Urinary bladder (tissue), 4 donors: ENCODE results near the gene JUP. TPM values are rescaled to one million over a fixed set of nuclear protein-coding genes. Genes with fewer than 3 reads are reported as not detected.

Experiments used
- DNase-seq: peaks from one replicate; pipeline ENCODE4 v3.0.0-alpha.2; 2015; ENCODE audit errors: extremely low spot score
- H3K27ac ChIP-seq: one replicate; pipeline ENCODE4 v1.5.1; 2013; ENCODE audit warnings: low read depth, mild to moderate bottlenecking, moderate library complexity
- H3K36me3 ChIP-seq: one replicate; pipeline ENCODE4 v1.6.1; 2013; ENCODE audit warnings: mild to moderate bottlenecking, moderate library complexity; ENCODE audit not compliant: insufficient read depth
- H3K4me1 ChIP-seq: one replicate; pipeline ENCODE4 v1.6.1; 2013; ENCODE audit warnings: mild to moderate bottlenecking, moderate library complexity; ENCODE audit not compliant: insufficient read depth
- H3K4me3 ChIP-seq: one replicate; pipeline ENCODE4 v1.5.1; 2013; ENCODE audit warnings: low read depth, low read length
- WGBS: extraction: QIAGEN DNeasy Blood & Tissue Kit; methylation state at CpG from one replicate; pipeline ENCODE4 v1.1.7; 2013; 5-methylcytosine and 5-hydroxymethylcytosine counted together
- polyA plus RNA-seq: library from polyadenylated mRNA; stranded (reverse); fragments of 200-250 nt; gene quantifications from one replicate; pipeline ENCODE4 v1.2.3, GENCODE V29; 2013
- total RNA-seq: library from RNA; depleted of rRNA; stranded (reverse); fragments of >200 nt; gene quantifications from one replicate; pipeline ENCODE4 v1.2.3, GENCODE V29; 2014
- donor health status: healthy with polysubstance abuse.
- donor health status: healthy.

JUP gene
- total and polyA plus RNA-seq, 2 donors, result 51.4 to 53.8 TPM

GRCh38 chr17:41724476-41725050 lies 61.9 kb downstream of the JUP start:
- DNase-seq, result no peak
- no peaks in the 10 kb centered on the region for H3K36me3 ChIP-seq
- 64% methylated on average over 17 of the region's 17 CpGs for WGBS
- no peak overlapping the region for H3K4me3 ChIP-seq
- no peak overlapping the region for H3K27ac ChIP-seq
- H3K4me1 ChIP-seq, result no peaks in the 10 kb centered on the region

- 75% methylated on average over 12 of the region's 12 CpGs for WGBS
- H3K27ac ChIP-seq, result no peak overlapping the region
- no peak for DNase-seq
- no peaks in the 10 kb centered on the region for H3K4me1 ChIP-seq
- H3K4me3 ChIP-seq, result no peak overlapping the region
- H3K36me3 ChIP-seq, result no peaks in the 10 kb centered on the region
Observed at GRCh38 chr17:41723801-41724475, 62.6 kb downstream of the JUP start.

GRCh38 chr17:41722231-41722630 lies 64.3 kb downstream of the JUP start:
- DNase-seq, result no peak
- no peaks in the 10 kb centered on the region for H3K4me1 ChIP-seq
- no peaks in the 10 kb centered on the region for H3K36me3 ChIP-seq
- no peak overlapping the region for H3K27ac ChIP-seq
- WGBS, result 81% methylated on average over 7 of the region's 7 CpGs
- H3K4me3 ChIP-seq, result no peak overlapping the region

- no peak for DNase-seq
Observed at GRCh38 chr17:41718287-41718645, 68.2 kb downstream of the JUP start.

GRCh38 chr17:41717408-41718286 lies 68.9 kb downstream of the JUP start:
- WGBS, result 53% methylated on average over 15 of the region's 15 CpGs
- H3K36me3 ChIP-seq, result no peaks in the 10 kb centered on the region
- H3K4me1 ChIP-seq, result no peaks in the 10 kb centered on the region
- H3K27ac ChIP-seq, result no peak overlapping the region
- H3K4me3 ChIP-seq, result no peak overlapping the region
- DNase-seq, result no peak

More at GRCh38 chr17:41718287-41718645, 68.2 kb downstream of the JUP start:
- H3K4me3 ChIP-seq, result no peak overlapping the region
- H3K36me3 ChIP-seq, result no peaks in the 10 kb centered on the region
- 52% methylated on average over 5 of the region's 5 CpGs for WGBS
- H3K27ac ChIP-seq, result no peak overlapping the region
- no peaks in the 10 kb centered on the region for H3K4me1 ChIP-seq

- Histone ChIP-seq H3K4me3 (no peak within 1 kb of the TSS), H3K4me1 (no peaks in the 10 kb centered on the region), H3K27ac (no peak within 1 kb of the TSS), H3K36me3 (no peaks in the 10 kb centered on the region)
- WGBS, result 84% methylated on average over 12 of the region's 12 CpGs
- no peak for DNase-seq
Observed at GRCh38 chr17:41711669-41712400, 74.7 kb downstream of the JUP start, which contains the start of gene GAST. GAST (plus strand) TSS chr17:41712331; CDS start chr17:41715437, 3,106 bp downstream.

GRCh38 chr17:41710472-41711090 lies 75.9 kb downstream of the JUP start:
- 57% methylated on average over 8 of the region's 8 CpGs for WGBS
- Histone ChIP-seq H3K27ac (no peak overlapping the region), H3K4me1 (no peaks in the 10 kb centered on the region), H3K4me3 (no peak overlapping the region), H3K36me3 (no peaks in the 10 kb centered on the region)
- no peak for DNase-seq

GRCh38 chr17:41707803-41708669 lies 78.5 kb downstream of the JUP start:
- DNase-seq, result no peak
- WGBS, result 76% methylated on average over 10 of the region's 10 CpGs
- no peaks in the 10 kb centered on the region for H3K4me1 ChIP-seq
- no peak overlapping the region for H3K4me3 ChIP-seq
- no peaks in the 10 kb centered on the region for H3K36me3 ChIP-seq
- no peak overlapping the region for H3K27ac ChIP-seq

GRCh38 chr17:41705271-41705991 lies 81.1 kb downstream of the JUP start:
- no peaks in the 10 kb centered on the region for H3K4me1 ChIP-seq
- H3K4me3 ChIP-seq, result no peak overlapping the region
- 54% methylated on average over 13 of the region's 13 CpGs for WGBS
- no peak for DNase-seq
- no peaks in the 10 kb centered on the region for H3K36me3 ChIP-seq
- H3K27ac ChIP-seq, result no peak overlapping the region
